Mesothelial cell of epicardium (in vitro differentiated cells): ENCODE measurements around the gene RNF5. TPM values are rescaled to one million over a fixed set of nuclear protein-coding genes. Genes with fewer than 3 reads are reported as not detected.
"Not testable (repeated sequence)": the region's sequence is repeated elsewhere in the genome, so short reads cannot be mapped to it uniquely, and the experiment has no call there.

ENCODE experiments used
- DNase-seq, 2 experiments: peaks; one replicate each; pipeline ENCODE4 v3.0.0; 2021; ENCODE audit warnings: low spot score in 2 of 2; ENCODE audit not compliant: unreplicated experiment in 2 of 2
- H3K27ac Mint-ChIP-seq: 2 replicates; pipeline ENCODE4 v1.8.0; 2021; ENCODE audit warnings: mixed read lengths
- H3K27me3 Mint-ChIP-seq: 2 replicates; pipeline ENCODE4 v1.8.0; 2021; ENCODE audit warnings: low read depth, mixed read lengths
- H3K36me3 Mint-ChIP-seq: 2 replicates; pipeline ENCODE4 v1.8.0; 2021; ENCODE audit warnings: mixed read lengths
- H3K4me1 Mint-ChIP-seq: 2 replicates; pipeline ENCODE4 v1.8.0; 2021; ENCODE audit warnings: mixed read lengths
- H3K4me3 Mint-ChIP-seq: 2 replicates; pipeline ENCODE4 v1.8.0; 2021; ENCODE audit warnings: mild to moderate bottlenecking, moderate library complexity, mixed read lengths
- H3K9me3 Mint-ChIP-seq: 2 replicates; pipeline ENCODE4 v1.8.0; 2021; ENCODE audit warnings: mixed read lengths
- total RNA-seq: library from RNA; stranded (reverse); gene quantifications from 3 replicates; pipeline ENCODE4 v1.2.1, GENCODE V29; 2021
- TF ChIP-seq, protein P1 (sequence below): fragments of 200-600 bp; sonication (generic); IDR thresholded peaks from one replicate; pipeline ENCODE4 v1.5.0; 2021; ENCODE audit warnings: antibody characterized with exemption; ENCODE audit not compliant: unreplicated experiment

The RNF5 gene
- total RNA-seq, 1 donor from 2014 or later, result 62.8 TPM

DNA sequence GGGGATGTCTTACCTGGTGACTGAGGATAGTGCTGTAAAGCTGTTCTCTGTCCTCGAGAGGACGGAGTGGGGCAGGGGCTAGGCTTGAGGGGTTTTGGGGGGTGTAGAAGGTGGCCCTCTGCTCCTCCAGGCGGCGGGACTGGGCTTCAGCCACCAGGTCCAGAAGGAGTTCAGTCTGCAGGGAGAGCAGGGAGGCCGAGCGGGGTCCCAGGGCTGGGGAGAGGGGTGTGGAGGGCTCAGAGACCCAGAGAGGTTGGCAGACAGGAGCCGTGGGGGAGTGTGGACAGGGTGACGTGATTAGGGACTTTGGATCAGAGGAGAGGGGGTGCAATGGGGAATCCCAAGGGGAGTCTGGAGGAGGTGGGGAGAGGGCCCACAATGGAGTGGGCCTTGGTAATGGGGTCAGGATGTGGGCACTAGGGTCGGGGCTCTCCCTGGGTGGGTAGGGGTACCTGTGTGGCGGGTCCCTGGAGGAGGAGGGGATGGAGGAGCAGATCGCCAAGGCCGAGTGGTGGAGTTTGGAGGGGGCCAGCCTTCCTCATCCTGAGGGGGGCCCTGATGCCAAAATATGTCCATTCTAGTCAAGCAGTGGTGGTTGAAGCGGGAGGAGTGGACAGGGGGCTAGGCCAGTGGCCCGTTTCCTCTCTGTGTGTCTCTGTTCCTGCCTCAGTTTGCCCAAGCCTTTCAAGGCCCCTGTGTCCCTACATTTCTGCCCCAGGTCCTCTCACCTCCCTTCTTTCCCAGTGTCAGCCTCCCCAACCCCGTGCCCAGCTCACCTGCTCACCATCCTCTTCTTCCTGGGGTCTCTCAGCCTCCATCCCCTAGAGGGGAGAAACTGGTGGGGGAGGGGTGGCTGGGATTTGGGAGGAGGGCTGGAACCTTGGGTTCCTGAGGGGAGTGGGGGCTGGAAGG is 13.7 kb downstream of the RNF5 start:
- peaks cover 71% of the 10 kb centered on the region for H3K4me1 Mint-ChIP-seq
- no peaks in the 10 kb centered on the region for H3K27me3 Mint-ChIP-seq
- H3K9me3 Mint-ChIP-seq, result no peaks in the 10 kb centered on the region
- TF ChIP-seq, protein P1, sequence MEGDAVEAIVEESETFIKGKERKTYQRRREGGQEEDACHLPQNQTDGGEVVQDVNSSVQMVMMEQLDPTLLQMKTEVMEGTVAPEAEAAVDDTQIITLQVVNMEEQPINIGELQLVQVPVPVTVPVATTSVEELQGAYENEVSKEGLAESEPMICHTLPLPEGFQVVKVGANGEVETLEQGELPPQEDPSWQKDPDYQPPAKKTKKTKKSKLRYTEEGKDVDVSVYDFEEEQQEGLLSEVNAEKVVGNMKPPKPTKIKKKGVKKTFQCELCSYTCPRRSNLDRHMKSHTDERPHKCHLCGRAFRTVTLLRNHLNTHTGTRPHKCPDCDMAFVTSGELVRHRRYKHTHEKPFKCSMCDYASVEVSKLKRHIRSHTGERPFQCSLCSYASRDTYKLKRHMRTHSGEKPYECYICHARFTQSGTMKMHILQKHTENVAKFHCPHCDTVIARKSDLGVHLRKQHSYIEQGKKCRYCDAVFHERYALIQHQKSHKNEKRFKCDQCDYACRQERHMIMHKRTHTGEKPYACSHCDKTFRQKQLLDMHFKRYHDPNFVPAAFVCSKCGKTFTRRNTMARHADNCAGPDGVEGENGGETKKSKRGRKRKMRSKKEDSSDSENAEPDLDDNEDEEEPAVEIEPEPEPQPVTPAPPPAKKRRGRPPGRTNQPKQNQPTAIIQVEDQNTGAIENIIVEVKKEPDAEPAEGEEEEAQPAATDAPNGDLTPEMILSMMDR, result no peak
- peaks cover 8% of the 10 kb centered on the region for H3K36me3 Mint-ChIP-seq
- peak overlapping the region; percentile 13 for H3K4me3 Mint-ChIP-seq
- no peak for DNase-seq
- H3K27ac Mint-ChIP-seq, result peak overlapping the region; percentile 94

GRCh38 chr6:32192608-32193039 is 14.4 kb downstream of the RNF5 start, which contains the start of gene GPSM3:
TSS of gene GPSM3 (minus strand) at chr6:32192643. CDS start at chr6:32192513, 130 bp downstream.
- peaks cover 68% of the 10 kb centered on the region for H3K4me1 Mint-ChIP-seq
- peak within 1 kb of the TSS; percentile 51 for H3K4me3 Mint-ChIP-seq
- TF ChIP-seq, protein P1, result no peak
- peak within 1 kb of the TSS; percentile 94 for H3K27ac Mint-ChIP-seq
- H3K27me3 Mint-ChIP-seq, result no peaks in the 10 kb centered on the region
- no peaks in the 10 kb centered on the region for H3K9me3 Mint-ChIP-seq
- DNase-seq, result no peak
- H3K36me3 Mint-ChIP-seq, result peaks cover 2% of the 10 kb centered on the region

GRCh38 chr6:32193096-32193495 is 14.9 kb downstream of the RNF5 start:
- Mint-ChIP-seq H3K4me1 (peaks cover 65% of the 10 kb centered on the region), H3K27ac (peak overlapping the region; percentile 94), H3K4me3 (peak overlapping the region; percentile 51)
- H3K36me3 Mint-ChIP-seq, H3K27me3 Mint-ChIP-seq, H3K9me3 Mint-ChIP-seq, DNase-seq: not testable (repeated sequence)

DNA sequence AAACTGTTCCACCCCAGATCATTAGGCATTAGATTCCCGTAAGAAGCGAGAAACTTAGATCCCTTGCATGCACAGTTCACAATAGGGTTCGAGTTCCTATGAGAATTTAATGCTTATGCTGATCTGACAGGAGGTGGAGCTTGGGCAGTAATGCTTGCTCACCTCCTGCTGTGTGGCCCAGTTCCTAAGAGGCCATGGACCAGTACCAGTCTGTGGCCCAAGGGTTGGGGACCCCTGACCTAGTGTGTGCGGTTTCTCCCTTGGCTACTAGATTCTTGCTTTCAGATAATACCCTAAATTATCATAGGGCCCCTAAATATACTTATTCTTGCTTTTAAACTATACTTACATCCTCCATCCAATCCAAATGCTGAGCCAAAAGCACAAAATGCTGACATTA is 16.2 kb downstream of the RNF5 start:
- H3K4me1 Mint-ChIP-seq, result peaks cover 53% of the 10 kb centered on the region

DNA sequence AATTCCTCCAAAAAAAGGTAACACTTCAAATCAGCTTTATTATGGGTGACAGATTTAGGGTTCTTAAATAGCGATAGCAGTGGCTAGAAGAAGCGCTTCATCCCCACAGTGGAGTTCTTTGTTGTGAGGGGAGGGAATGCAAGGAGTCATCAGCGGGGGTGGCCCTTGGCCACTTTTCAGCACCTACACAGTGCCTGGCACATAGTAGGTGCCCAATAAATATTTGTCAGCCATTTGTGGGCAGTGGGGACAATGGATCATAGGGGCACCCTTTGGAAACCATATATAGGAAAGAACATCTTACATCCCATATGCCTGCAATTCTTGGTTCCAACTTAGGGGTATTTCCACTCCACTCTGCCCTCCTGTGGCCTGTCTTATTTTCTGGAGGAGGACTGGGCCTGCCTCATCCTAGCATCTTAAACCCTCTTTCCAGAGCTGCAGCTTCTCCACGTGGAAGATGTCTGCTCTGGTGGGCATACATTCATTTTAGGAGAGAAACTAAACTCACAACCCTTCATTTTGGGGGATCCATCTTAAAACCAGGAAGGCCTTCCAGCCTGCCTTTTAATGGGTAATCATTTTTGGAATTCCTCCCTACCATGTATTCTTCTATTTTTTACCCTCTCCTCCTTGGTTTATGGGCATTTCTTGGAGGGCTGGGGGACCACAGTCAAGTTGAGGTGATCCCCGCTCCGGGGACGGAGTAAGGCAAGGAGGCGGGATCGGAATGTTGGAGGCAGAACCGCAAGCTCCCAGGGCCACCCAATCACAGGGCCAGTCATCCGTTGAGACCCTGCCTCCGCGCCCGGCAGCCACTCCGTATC is 16.8 kb downstream of the RNF5 start:
- TF ChIP-seq, protein P1, result no peak
- no peaks in the 10 kb centered on the region for H3K27me3 Mint-ChIP-seq
- peak overlapping the region; percentile 94 for H3K4me3 Mint-ChIP-seq
- DNase-seq, result no peak
- peaks cover 53% of the 10 kb centered on the region for H3K4me1 Mint-ChIP-seq
- no peaks in the 10 kb centered on the region for H3K9me3 Mint-ChIP-seq
- peak overlapping the region; percentile 99 for H3K27ac Mint-ChIP-seq
- H3K36me3 Mint-ChIP-seq, result no peaks in the 10 kb centered on the region

More for the DNA sequence above, 16.2 kb downstream of the RNF5 start:
- Mint-ChIP-seq H3K9me3 (no peaks in the 10 kb centered on the region), H3K27me3 (no peaks in the 10 kb centered on the region), H3K4me3 (peak overlapping the region; percentile 94), H3K36me3 (no peaks in the 10 kb centered on the region), H3K27ac (peak overlapping the region; percentile 99)
- TF ChIP-seq, protein P1, result no peak
- DNase-seq, result no peak

- Mint-ChIP-seq H3K27ac (peak overlapping the region; percentile 100), H3K27me3 (no peaks in the 10 kb centered on the region), H3K4me3 (peak overlapping the region; percentile 94), H3K9me3 (no peaks in the 10 kb centered on the region), H3K36me3 (no peaks in the 10 kb centered on the region), H3K4me1 (peaks cover 50% of the 10 kb centered on the region)
- TF ChIP-seq, protein P1, result peak; percentile 66
- DNase-seq, result peak; percentile 100
Observed at GRCh38 chr6:32195652-32195901, 17.4 kb downstream of the RNF5 start.
